Right lobe of liver (tissue), 6 donors: Measurements from ENCODE around the gene NFIA. TPM values are rescaled to one million over a fixed set of nuclear protein-coding genes. Genes with fewer than 3 reads are reported as not detected.

Source experiments
- ATAC-seq, 4 donors: fragments of 200-7000 bp; cut with Tn5 transposase; one replicate each; pipeline ENCODE4 v1.9.1; 2020; ENCODE audit warnings: mild to moderate bottlenecking in 4 of 4, moderate library complexity in 4 of 4
- DNase-seq, 3 donors: peaks; one replicate each; pipeline ENCODE4 v3.0.0-alpha.2; 2020
- H3K27ac ChIP-seq, 3 donors: fragments of 200-600 bp; one replicate each; pipeline ENCODE4 v1.8.0; 2022
- H3K27me3 ChIP-seq, 2 donors: fragments of 200-600 bp; one replicate each; pipeline ENCODE4 v1.8.0; 2022
- H3K36me3 ChIP-seq, 4 donors: fragments of 200-600 bp; sonication (generic) in 1 of 4; one replicate each; pipeline versions ENCODE4 v1.5.1 to v1.8.0; 2017 to 2022; ENCODE audit warnings: control low read depth in 1 of 4
- H3K4me1 ChIP-seq, 4 donors: fragments of 200-600 bp; sonication (generic) in 1 of 4; one replicate each; pipeline versions ENCODE4 v1.5.1 to v1.8.0; 2017 to 2022; ENCODE audit warnings: control low read depth in 1 of 4
- H3K4me3 ChIP-seq, 3 donors: fragments of 200-600 bp; one replicate each; pipeline ENCODE4 v1.8.0; 2022
- H3K9me3 ChIP-seq, 4 donors: fragments of 200-600 bp; sonication (generic) in 1 of 4; one replicate each; pipeline versions ENCODE4 v1.5.1 to v1.8.0; 2017 to 2022; ENCODE audit warnings: control low read depth in 1 of 4
- CTCF ChIP-seq, 4 donors: fragments of 200-600 bp in 3 of 4; fragments of 450-650 bp in 1 of 4; IDR thresholded peaks; one replicate each; pipeline versions ENCODE4 v1.5.1 to v1.8.0; 2016 to 2022; ENCODE audit warnings: antibody characterized with exemption in 4 of 4, mild to moderate bottlenecking in 2 of 4
- POLR2A ChIP-seq: fragments of 450-650 bp; IDR thresholded peaks from one replicate; pipeline ENCODE4 v1.6.1; 2017; ENCODE audit warnings: antibody characterized with exemption, mild to moderate bottlenecking
- WGBS: methylation state at CpG from one replicate; pipeline ENCODE4 v1.1.6; 2018; ENCODE audit warnings: low coverage, low lambda C conversion rate; ENCODE audit not compliant: insufficient coverage; ENCODE audit errors: missing lambda C conversion rate; 5-methylcytosine and 5-hydroxymethylcytosine counted together
- intact Hi-C, 2 donors: fragments of 100-400 bp; cut with DNase I; formaldehyde crosslinking; loops; one replicate each; pipeline versions ENCODE4 v1.11.2 to v1.14.1; 2022
- total RNA-seq, 6 experiments: library from RNA; depleted of rRNA in 2 of 6; stranded (reverse); fragments of >200 nt in 2 of 6; fragmentation: NEBNext Ultra II Directional in 3 of 6; extraction: Animal tissue kit (Norgen Biotek cat#: 25700) in 3 of 6; gene quantifications; one replicate each; pipeline versions ENCODE4 v1.1.0 to v1.2.4, GENCODE V29; 2016 to 2023
- donor health status: DM: no; HTN: yes; CAD: no.
- donor health status: DM: no; HTN: no; CAD: no.
- donor health status: DM: no; HTN: no; CAD: no.
- donor health status: DM: no; HTN: yes; CAD: no.
- donor health status: DM: no; HTN: yes; CAD: no.

NFIA gene
- total RNA-seq, 6 experiments from 2014 or later = 36.7 to 97.2 (median 57.9) TPM

DNA sequence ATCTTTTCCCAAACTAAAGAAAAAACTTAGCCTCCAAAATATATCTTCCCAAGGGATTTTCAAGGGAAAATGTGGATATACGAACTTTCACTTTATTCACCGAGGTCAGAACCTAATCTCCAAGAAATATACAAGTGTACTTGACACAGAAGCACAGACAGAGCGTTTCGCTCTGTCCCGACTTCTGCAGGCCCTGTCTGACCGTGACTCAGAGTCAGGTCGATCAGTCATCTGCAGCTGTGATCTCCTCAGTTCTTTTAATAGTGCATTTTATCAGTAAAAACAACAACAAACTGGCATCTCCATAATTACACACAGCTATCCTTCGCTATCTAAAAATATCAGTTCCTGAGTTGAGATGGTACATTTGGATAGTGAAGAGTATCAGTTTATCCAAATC lies 416.0 kb downstream of the NFIA start:
- intact Hi-C loops = no loop called here
- ATAC-seq (no peak), DNase-seq (no peak)
- TF ChIP-seq POLR2A (no peak), CTCF (IDR thresholded peaks at IDR 0.05) (no peak)
- H3K36me3 ChIP-seq = no peaks in the 10 kb centered on the region
- H3K9me3 ChIP-seq = no peaks in the 10 kb centered on the region
- WGBS = 90% methylated on average over 8 of the region's 8 CpGs
- H3K27ac ChIP-seq = no peak overlapping the region
- no peaks in the 10 kb centered on the region for H3K4me1 ChIP-seq
- H3K4me3 ChIP-seq = no peak overlapping the region
- H3K27me3 ChIP-seq = no peaks in the 10 kb centered on the region

DNA sequence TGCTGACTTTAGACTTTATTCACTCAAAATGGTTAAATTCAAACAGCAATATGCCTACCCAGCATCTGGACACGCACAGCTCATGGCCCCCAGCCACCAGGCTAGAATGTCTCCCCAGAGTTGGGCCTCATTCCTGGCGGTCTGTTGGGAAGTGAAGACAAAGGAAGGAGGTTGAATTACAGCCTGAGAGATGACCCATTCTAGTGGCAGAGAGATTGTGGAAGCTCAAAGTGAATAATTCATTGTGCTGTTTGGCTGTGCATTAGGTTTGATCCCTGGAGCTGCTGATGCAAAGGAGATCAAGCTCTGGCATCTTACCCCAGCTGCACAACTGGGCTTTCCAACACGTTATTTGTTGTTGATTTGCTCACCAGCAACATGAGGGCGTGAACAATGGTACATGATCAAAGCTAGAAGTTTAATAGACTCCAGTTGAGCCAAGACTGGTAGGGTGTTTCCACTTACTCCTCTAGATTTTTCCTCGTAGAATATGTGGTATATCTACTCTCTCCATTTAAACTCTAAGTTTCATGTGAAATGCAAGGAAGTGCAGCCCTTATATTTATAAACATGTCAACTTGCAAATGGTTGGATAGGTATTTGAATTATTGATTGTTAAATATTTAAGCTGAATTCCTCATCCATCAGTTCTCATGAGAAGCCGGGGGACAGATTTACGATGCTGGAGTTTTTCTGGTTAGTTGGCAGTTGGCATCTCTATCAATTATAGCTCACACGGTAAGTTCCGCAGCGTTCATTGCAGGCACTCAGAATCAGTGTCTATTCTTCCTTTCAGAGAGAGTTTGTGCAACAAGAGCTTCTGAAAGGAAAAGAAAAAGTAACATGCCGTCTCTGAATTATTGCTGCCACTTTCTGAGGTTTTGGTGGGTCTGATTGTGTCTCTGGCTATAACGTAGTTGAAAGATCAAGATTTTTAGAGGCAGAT lies 419.9 kb downstream of the NFIA start:
- no peaks in the 10 kb centered on the region for H3K4me1 ChIP-seq
- H3K27ac ChIP-seq = no peak overlapping the region
- no peaks in the 10 kb centered on the region for H3K9me3 ChIP-seq
- intact Hi-C loops = no loop called here
- no peak for ATAC-seq
- no peak overlapping the region for H3K4me3 ChIP-seq
- no peaks in the 10 kb centered on the region for H3K36me3 ChIP-seq
- WGBS = 57% methylated on average over 11 of the region's 12 CpGs
- no peaks in the 10 kb centered on the region for H3K27me3 ChIP-seq
- TF ChIP-seq CTCF (IDR thresholded peaks at IDR 0.05) (no peak), POLR2A (no peak)
- DNase-seq = no peak

DNA sequence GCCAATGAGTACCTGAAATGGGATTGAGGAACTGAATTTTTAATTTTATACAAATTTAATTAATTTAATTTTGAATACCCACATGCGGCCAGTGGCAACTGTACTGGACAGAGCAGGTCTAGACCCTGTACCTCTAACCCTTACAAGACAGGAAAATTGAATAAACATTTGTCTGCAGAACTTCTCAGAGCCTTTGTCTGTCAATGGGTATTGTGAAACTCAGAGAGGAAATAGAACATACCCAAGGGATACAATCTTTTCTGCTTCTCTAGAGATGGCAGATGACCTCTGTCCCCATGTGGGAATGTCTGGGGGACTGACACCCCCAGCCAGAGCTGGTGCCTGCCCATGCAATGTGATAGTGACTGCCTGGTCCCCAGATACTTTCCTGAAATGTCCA lies 421.9 kb downstream of the NFIA start:
- ATAC-seq (no peak), DNase-seq (no peak)
- no peaks in the 10 kb centered on the region for H3K27me3 ChIP-seq
- H3K4me1 ChIP-seq = no peaks in the 10 kb centered on the region
- 80% methylated on average over 1 of the region's 1 CpG for WGBS
- H3K4me3 ChIP-seq = no peak overlapping the region
- intact Hi-C loops = no loop called here
- H3K9me3 ChIP-seq = no peaks in the 10 kb centered on the region
- no peaks in the 10 kb centered on the region for H3K36me3 ChIP-seq
- TF ChIP-seq POLR2A (no peak), CTCF (IDR thresholded peaks at IDR 0.05) (no peak)
- H3K27ac ChIP-seq = no peak overlapping the region

- H3K36me3 ChIP-seq = no peaks in the 10 kb centered on the region
- no peaks in the 10 kb centered on the region for H3K9me3 ChIP-seq
- TF ChIP-seq POLR2A = no peak
- no peak for TF ChIP-seq CTCF (IDR thresholded peaks at IDR 0.05)
- 70% methylated on average over 4 of the region's 4 CpGs for WGBS
- no peak overlapping the region for H3K4me3 ChIP-seq
- intact Hi-C loops = no loop called here
- H3K27me3 ChIP-seq = no peaks in the 10 kb centered on the region
- no peak for DNase-seq
- no peak overlapping the region for H3K27ac ChIP-seq
- H3K4me1 ChIP-seq = no peaks in the 10 kb centered on the region
- no peak for ATAC-seq
These were observed 422.6 kb downstream of the NFIA start for GRCh38 chr1:61504852-61505390.
